Liver (tissue), 9 donors: ENCODE results near the gene FGF14. TPM values are rescaled to one million over a fixed set of nuclear protein-coding genes. Genes with fewer than 3 reads are reported as not detected.

ENCODE experiments used
- DNase-seq: peaks from one replicate; pipeline ENCODE4 v3.0.0-alpha.2; 2017; ENCODE audit warnings: low spot score
- H3K27ac ChIP-seq, 2 donors: one replicate each; pipeline ENCODE4 v1.7.0; 2013; ENCODE audit warnings: inconsistent platforms in 2 of 2, low read length in 2 of 2, control low read depth in 1 of 2, low read depth in 1 of 2, mild to moderate bottlenecking in 1 of 2
- H3K27me3 ChIP-seq, 4 donors: one replicate each; pipeline versions ENCODE4 v1.6.1 to v1.7.0; 2013; ENCODE audit warnings: low read length in 3 of 4, inconsistent platforms in 1 of 4, mild to moderate bottlenecking in 1 of 4, moderate library complexity in 1 of 4; ENCODE audit not compliant: control insufficient read depth in 4 of 4, insufficient read depth in 4 of 4
- H3K36me3 ChIP-seq, 4 donors: one replicate each; pipeline versions ENCODE4 v1.6.1 to v1.7.0; 2013; ENCODE audit warnings: low read length in 3 of 4, mild to moderate bottlenecking in 3 of 4, low read depth in 1 of 4, moderate library complexity in 1 of 4; ENCODE audit not compliant: control insufficient read depth in 4 of 4, insufficient read depth in 3 of 4
- H3K4me1 ChIP-seq, 4 donors: one replicate each; pipeline versions ENCODE4 v1.6.1 to v1.7.0; 2013; ENCODE audit warnings: low read length in 3 of 4, mild to moderate bottlenecking in 3 of 4, moderate library complexity in 1 of 4; ENCODE audit not compliant: control insufficient read depth in 4 of 4, insufficient read depth in 4 of 4
- H3K4me3 ChIP-seq, 3 donors: one replicate each; pipeline versions ENCODE4 v1.6.1 to v1.7.0; 2013; ENCODE audit warnings: low read length in 3 of 3, control low read depth in 1 of 3, low read depth in 1 of 3, mild to moderate bottlenecking in 1 of 3
- H3K9ac ChIP-seq, 2 donors: one replicate each; pipeline ENCODE4 v1.7.0; 2013; ENCODE audit warnings: low read length in 2 of 2, mild to moderate bottlenecking in 2 of 2, moderate library complexity in 2 of 2, control low read depth in 1 of 2, low read depth in 1 of 2
- H3K9me3 ChIP-seq, 4 donors: one replicate each; pipeline versions ENCODE4 v1.6.1 to v1.7.0; 2013; ENCODE audit warnings: low read length in 3 of 4; ENCODE audit not compliant: control insufficient read depth in 4 of 4
- ATF3 ChIP-seq: IDR thresholded peaks from 2 replicates; pipeline ENCODE4 v1.6.1; 2016; ENCODE audit warnings: antibody characterized with exemption
- CTCF ChIP-seq: fragments of 150-350 bp; IDR thresholded peaks from 2 replicates; pipeline ENCODE4 v1.5.1; 2017; ENCODE audit warnings: improper control_type of control experiment, low read depth, low read length; ENCODE audit not compliant: missing input control
- EGR1 ChIP-seq, 2 donors: IDR thresholded peaks; 2 replicates each; pipeline ENCODE4 v1.6.1; 2016 to 2018; ENCODE audit warnings: antibody characterized with exemption in 2 of 2, low read depth in 2 of 2
- FOXA1 ChIP-seq: IDR thresholded peaks from 2 replicates; pipeline ENCODE4 v1.6.1; 2016; ENCODE audit warnings: antibody characterized with exemption
- FOXA2 ChIP-seq: IDR thresholded peaks from 2 replicates; pipeline ENCODE4 v1.6.1; 2016; ENCODE audit warnings: antibody characterized with exemption
- GABPA ChIP-seq, 2 donors: IDR thresholded peaks in 1 of 2; conservative IDR thresholded peaks in 1 of 2; 2 replicates each; pipeline ENCODE4 v1.6.1; 2016; ENCODE audit warnings: antibody characterized with exemption in 2 of 2, mild to moderate bottlenecking in 1 of 2, moderate library complexity in 1 of 2
- HNF4A ChIP-seq, 2 donors: conservative IDR thresholded peaks; 2 replicates each; pipeline ENCODE4 v1.6.1; 2016; ENCODE audit warnings: antibody characterized with exemption in 2 of 2, mild to moderate bottlenecking in 2 of 2
- HNF4G ChIP-seq: IDR thresholded peaks from 2 replicates; pipeline ENCODE4 v1.6.1; 2016; ENCODE audit warnings: antibody characterized with exemption
- JUND ChIP-seq, 2 donors: IDR thresholded peaks; 2 replicates each; pipeline ENCODE4 v1.6.1; 2016; ENCODE audit warnings: antibody characterized with exemption in 2 of 2
- MAX ChIP-seq: IDR thresholded peaks from 2 replicates; pipeline ENCODE4 v1.6.1; 2016; ENCODE audit warnings: antibody characterized with exemption
- NR2F2 ChIP-seq: IDR thresholded peaks from 2 replicates; pipeline ENCODE4 v1.6.1; 2016; ENCODE audit warnings: antibody characterized with exemption
- RAD21 ChIP-seq, 2 donors: IDR thresholded peaks; 2 replicates each; pipeline ENCODE4 v1.6.1; 2016; ENCODE audit warnings: antibody characterized with exemption in 2 of 2, mild to moderate bottlenecking in 2 of 2
- REST ChIP-seq: IDR thresholded peaks from 2 replicates; pipeline ENCODE4 v1.6.1; 2016; ENCODE audit warnings: antibody characterized with exemption, mild to moderate bottlenecking
- RXRA ChIP-seq, 2 donors: IDR thresholded peaks; 2 replicates each; pipeline ENCODE4 v1.6.1; 2017 to 2018; ENCODE audit warnings: antibody characterized with exemption in 2 of 2, mild to moderate bottlenecking in 1 of 2
- SP1 ChIP-seq: IDR thresholded peaks from 2 replicates; pipeline ENCODE4 v1.6.1; 2018; ENCODE audit warnings: antibody characterized with exemption, mild to moderate bottlenecking
- TAF1 ChIP-seq: conservative IDR thresholded peaks from 2 replicates; pipeline ENCODE4 v1.6.1; 2016; ENCODE audit warnings: antibody characterized with exemption, mild to moderate bottlenecking
- YY1 ChIP-seq: IDR thresholded peaks from 2 replicates; pipeline ENCODE4 v1.6.1; 2016; ENCODE audit warnings: antibody characterized with exemption, mild to moderate bottlenecking
- ZBTB33 ChIP-seq: IDR thresholded peaks from 2 replicates; pipeline ENCODE4 v1.6.1; 2016; ENCODE audit warnings: antibody characterized with exemption
- WGBS: extraction: QIAGEN DNeasy Blood & Tissue Kit; methylation state at CpG from one replicate; pipeline ENCODE4 v1.1.7; 2013; 5-methylcytosine and 5-hydroxymethylcytosine counted together
- polyA plus RNA-seq, 2 donors: library from polyadenylated mRNA; stranded (reverse) in 1 of 2; unstranded in 1 of 2; fragments of 200-250 nt in 1 of 2; fragments of >200 nt in 1 of 2; fragmentation: Nextera tagmentation in 1 of 2; extraction: Ambion mirVana in 1 of 2; gene quantifications; one replicate each; pipeline versions ENCODE4 v1.2.1 to v1.2.3, GENCODE V29; 2013 to 2015
- total RNA-seq, 2 donors: library from RNA; depleted of rRNA; stranded (reverse); fragments of >200 nt; gene quantifications; one replicate each; pipeline ENCODE4 v1.2.3, GENCODE V29; 2014
- donor health status: healthy.
- donor health status: healthy.
- donor health status: healthy.
- donor health status: healthy.
- donor health status: healthy.

The FGF14 gene
- total and polyA plus RNA-seq, 4 donors: 0.05 to 3.3 (median 1.0) TPM

- 94% methylated on average over 2 of the region's 2 CpGs for WGBS
- DNase-seq: no peak
- TF ChIP-seq SP1 (no peak), ZBTB33 (no peak), FOXA1 (no peak), RXRA (IDR thresholded peaks at IDR 0.05) (no peak), REST (no peak), HNF4G (no peak), MAX (no peak), NR2F2 (no peak), JUND (IDR thresholded peaks at IDR 0.05) (no peak), EGR1 (IDR thresholded peaks at IDR 0.05; ENCODE audit: low read depth in 2 of 2) (no peak), RAD21 (IDR thresholded peaks at IDR 0.05) (no peak), HNF4A (conservative IDR thresholded peaks at IDR 0.05) (no peak), TAF1 (no peak), CTCF (no peak), GABPA (IDR thresholded peaks at IDR 0.05 in 1 of 2, conservative IDR thresholded peaks at IDR 0.05 in 1 of 2) (no peak), FOXA2 (no peak), YY1 (no peak), ATF3 (no peak)
- H3K27ac ChIP-seq: no peak overlapping the region
- H3K4me1 ChIP-seq: no peaks in the 10 kb centered on the region
- H3K36me3 ChIP-seq: no peaks in the 10 kb centered on the region
- no peaks in the 10 kb centered on the region for H3K27me3 ChIP-seq
- no peaks in the 10 kb centered on the region for H3K9me3 ChIP-seq
- no peak overlapping the region for H3K4me3 ChIP-seq
- H3K9ac ChIP-seq: no peak overlapping the region
These were observed 42.6 kb downstream of the FGF14 start for GRCh38 chr13:102359264-102359663.
